Upper lobe of left lung (tissue), 6 donors: ENCODE data around the gene WT1. TPM values are rescaled to one million over a fixed set of nuclear protein-coding genes. Genes with fewer than 3 reads are reported as not detected.

ENCODE experiments used
- ATAC-seq, 2 donors: fragments of 200-7000 bp; cut with Tn5 transposase; one replicate each; pipeline ENCODE4 v1.9.1; 2022; ENCODE audit warnings: mild to moderate bottlenecking in 2 of 2, moderate library complexity in 2 of 2; ENCODE audit not compliant: low FRiP score in 2 of 2
- DNase-seq, 2 donors: peaks; one replicate each; pipeline ENCODE4 v3.0.0-alpha.2; 2019 to 2020
- H3K27ac ChIP-seq, 4 donors: fragments of 200-600 bp; sonication (generic); one replicate each; pipeline ENCODE4 v1.5.1; 2016 to 2019
- H3K27me3 ChIP-seq, 4 donors: fragments of 200-600 bp; sonication (generic); one replicate each; pipeline ENCODE4 v1.5.1; 2017 to 2019
- H3K36me3 ChIP-seq, 4 donors: fragments of 200-600 bp; sonication (generic); one replicate each; pipeline ENCODE4 v1.5.1; 2016 to 2019
- H3K4me1 ChIP-seq, 4 donors: fragments of 200-600 bp; sonication (generic); one replicate each; pipeline ENCODE4 v1.5.1; 2018 to 2019
- H3K4me3 ChIP-seq, 4 donors: fragments of 200-600 bp; sonication (generic); one replicate each; pipeline ENCODE4 v1.5.1; 2017 to 2019; ENCODE audit warnings: mild to moderate bottlenecking in 2 of 4, moderate library complexity in 1 of 4
- H3K9me3 ChIP-seq, 4 donors: fragments of 200-600 bp; sonication (generic); one replicate each; pipeline ENCODE4 v1.5.1; 2018 to 2019
- EP300 ChIP-seq, 4 donors: sonication (generic); formaldehyde crosslinking; IDR thresholded peaks; one replicate each; pipeline ENCODE4 v1.5.1; 2017; ENCODE audit warnings: antibody characterized with exemption in 4 of 4, control low read depth in 2 of 4
- POLR2A ChIP-seq, 4 donors: fragments of 450-650 bp; IDR thresholded peaks; one replicate each; pipeline ENCODE4 v1.5.1; 2016 to 2017; ENCODE audit warnings: antibody characterized with exemption in 4 of 4, mild to moderate bottlenecking in 2 of 4
- POLR2AphosphoS5 ChIP-seq, 2 donors: sonication (generic); formaldehyde crosslinking; IDR thresholded peaks; one replicate each; pipeline ENCODE4 v1.5.1; 2017; ENCODE audit warnings: antibody characterized with exemption in 2 of 2
- WGBS, 2 donors: methylation state at CpG; one replicate each; pipeline ENCODE4 v1.1.5; 2017 to 2018; 5-methylcytosine and 5-hydroxymethylcytosine counted together
- total RNA-seq, 6 donors: library from RNA; depleted of rRNA in 4 of 6; stranded (reverse); fragments of >200 nt in 4 of 6; gene quantifications; one replicate each; pipeline versions ENCODE4 v1.1.0 to v1.2.1, GENCODE V29; 2016 to 2021
- TF ChIP-seq, protein P1 (sequence below), 6 experiments: fragments of 450-650 bp in 4 of 6; fragments of 200-600 bp in 2 of 6; sonication (generic) in 2 of 6; IDR thresholded peaks; one replicate each; pipeline ENCODE4 v1.5.1; 2016 to 2019; ENCODE audit warnings: antibody characterized with exemption in 6 of 6
- donor health status: DM: no; HTN: no; CAD: no; lungs with moderate emphysema.
- donor health status: DM: no; HTN: yes; CAD: no; lungs with severe emphysema.

Gene WT1
- total RNA-seq, 6 donors from 2014 or later: 0.77 to 1.1 TPM; not detected in 4

GRCh38 chr11:32416301-32416700 lies 19.0 kb downstream of the WT1 start:
- ATAC-seq (no peak), DNase-seq (no peak)
- Histone ChIP-seq H3K4me1 (no peaks in the 10 kb centered on the region), H3K4me3 (no peak overlapping the region), H3K27me3 (no peaks in the 10 kb centered on the region), H3K36me3 (no peaks in the 10 kb centered on the region), H3K27ac (no peak overlapping the region), H3K9me3 (no peaks in the 10 kb centered on the region)
- TF ChIP-seq EP300 (IDR thresholded peaks at IDR 0.05) (no peak), POLR2A (IDR thresholded peaks at IDR 0.05) (no peak)
- TF ChIP-seq, protein P1, sequence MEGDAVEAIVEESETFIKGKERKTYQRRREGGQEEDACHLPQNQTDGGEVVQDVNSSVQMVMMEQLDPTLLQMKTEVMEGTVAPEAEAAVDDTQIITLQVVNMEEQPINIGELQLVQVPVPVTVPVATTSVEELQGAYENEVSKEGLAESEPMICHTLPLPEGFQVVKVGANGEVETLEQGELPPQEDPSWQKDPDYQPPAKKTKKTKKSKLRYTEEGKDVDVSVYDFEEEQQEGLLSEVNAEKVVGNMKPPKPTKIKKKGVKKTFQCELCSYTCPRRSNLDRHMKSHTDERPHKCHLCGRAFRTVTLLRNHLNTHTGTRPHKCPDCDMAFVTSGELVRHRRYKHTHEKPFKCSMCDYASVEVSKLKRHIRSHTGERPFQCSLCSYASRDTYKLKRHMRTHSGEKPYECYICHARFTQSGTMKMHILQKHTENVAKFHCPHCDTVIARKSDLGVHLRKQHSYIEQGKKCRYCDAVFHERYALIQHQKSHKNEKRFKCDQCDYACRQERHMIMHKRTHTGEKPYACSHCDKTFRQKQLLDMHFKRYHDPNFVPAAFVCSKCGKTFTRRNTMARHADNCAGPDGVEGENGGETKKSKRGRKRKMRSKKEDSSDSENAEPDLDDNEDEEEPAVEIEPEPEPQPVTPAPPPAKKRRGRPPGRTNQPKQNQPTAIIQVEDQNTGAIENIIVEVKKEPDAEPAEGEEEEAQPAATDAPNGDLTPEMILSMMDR (IDR thresholded peaks at IDR 0.05): no peak
- 77 to 88% methylated on average over 4 of the region's 4 CpGs for WGBS, 2 donors

DNA sequence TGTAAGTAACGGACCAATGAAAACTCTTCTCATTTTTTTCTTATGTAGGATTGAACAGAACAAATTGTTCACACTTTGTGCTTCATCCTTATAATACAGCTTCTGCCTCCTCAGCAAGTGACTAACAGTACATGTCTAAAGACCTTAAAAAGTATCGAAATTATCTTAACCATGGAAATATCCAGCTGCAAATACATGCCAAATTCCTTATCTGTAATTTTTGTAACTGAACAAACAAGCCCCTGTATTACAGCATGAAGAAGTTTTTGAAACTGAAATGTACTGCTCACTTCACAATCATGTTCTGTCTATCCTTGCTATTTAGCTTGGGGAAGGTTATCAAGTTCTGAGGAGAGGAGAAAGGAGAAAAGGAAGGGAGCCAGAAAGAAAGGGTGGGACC lies 20.4 kb downstream of the WT1 start:
- Histone ChIP-seq H3K36me3 (no peaks in the 10 kb centered on the region), H3K4me3 (no peak overlapping the region), H3K4me1 (no peaks in the 10 kb centered on the region), H3K27ac (no peak overlapping the region), H3K27me3 (no peaks in the 10 kb centered on the region), H3K9me3 (no peaks in the 10 kb centered on the region)
- DNase-seq: no peak
- WGBS, 2 donors: 71 to 75% methylated on average over 2 of the region's 2 CpGs
- no peak for ATAC-seq
- TF ChIP-seq POLR2A (IDR thresholded peaks at IDR 0.05): no peak
- no peak for TF ChIP-seq EP300 (IDR thresholded peaks at IDR 0.05)

- Histone ChIP-seq H3K9me3 (no peaks in the 10 kb centered on the region), H3K27ac (no peak overlapping the region), H3K36me3 (no peaks in the 10 kb centered on the region), H3K27me3 (no peaks in the 10 kb centered on the region), H3K4me3 (no peak overlapping the region), H3K4me1 (no peaks in the 10 kb centered on the region)
- 82 to 88% methylated on average over 12 of the region's 12 CpGs for WGBS, 2 donors
- TF ChIP-seq POLR2AphosphoS5 (IDR thresholded peaks at IDR 0.05): no peak
- no peak for TF ChIP-seq EP300 (IDR thresholded peaks at IDR 0.05)
- TF ChIP-seq, protein P1 (IDR thresholded peaks at IDR 0.05): no peak
- TF ChIP-seq POLR2A (IDR thresholded peaks at IDR 0.05): no peak
- no peak for DNase-seq
- peak in 1 of 2 donors; percentile 79 for ATAC-seq
These were observed 23.3 kb downstream of the WT1 start for GRCh38 chr11:32411942-32412615.

- no peak overlapping the region for H3K27ac ChIP-seq
- ATAC-seq (no peak), DNase-seq (no peak)
- no peak overlapping the region for H3K4me3 ChIP-seq
- H3K36me3 ChIP-seq: no peaks in the 10 kb centered on the region
- H3K4me1 ChIP-seq: no peaks in the 10 kb centered on the region
- H3K9me3 ChIP-seq: no peaks in the 10 kb centered on the region
- TF ChIP-seq POLR2AphosphoS5 (IDR thresholded peaks at IDR 0.05): no peak
- TF ChIP-seq EP300 (IDR thresholded peaks at IDR 0.05): no peak
- no peak for TF ChIP-seq POLR2A (IDR thresholded peaks at IDR 0.05)
- H3K27me3 ChIP-seq: no peaks in the 10 kb centered on the region
- 82 to 87% methylated on average over 4 of the region's 4 CpGs for WGBS, 2 donors
These were observed 29.7 kb downstream of the WT1 start for GRCh38 chr11:32405592-32405991.

- 49 to 79% methylated on average over 2 of the region's 2 CpGs for WGBS, 2 donors
- H3K27me3 ChIP-seq: no peaks in the 10 kb centered on the region
- H3K27ac ChIP-seq: no peak overlapping the region
- DNase-seq: no peak
- no peak for TF ChIP-seq EP300 (IDR thresholded peaks at IDR 0.05)
- no peak for TF ChIP-seq POLR2AphosphoS5 (IDR thresholded peaks at IDR 0.05)
- TF ChIP-seq, protein P1 (IDR thresholded peaks at IDR 0.05): no peak
- no peak for TF ChIP-seq POLR2A (IDR thresholded peaks at IDR 0.05)
- H3K9me3 ChIP-seq: no peaks in the 10 kb centered on the region
- no peak for ATAC-seq
- no peak overlapping the region for H3K4me3 ChIP-seq
- H3K36me3 ChIP-seq: no peaks in the 10 kb centered on the region
- H3K4me1 ChIP-seq: no peaks in the 10 kb centered on the region
These were observed 32.5 kb downstream of the WT1 start for GRCh38 chr11:32402836-32403235.
